Retina (tissue), 1 donor: ENCODE measurements around the gene ETV1.
A peak's percentile ranks its signal among the peaks of the same experiment; 100 is the strongest.

ENCODE experiments used
- DNase-seq: peaks from one replicate; pipeline ENCODE4 v3.0.0-alpha.2; 2016

The ETV1 gene

DNA sequence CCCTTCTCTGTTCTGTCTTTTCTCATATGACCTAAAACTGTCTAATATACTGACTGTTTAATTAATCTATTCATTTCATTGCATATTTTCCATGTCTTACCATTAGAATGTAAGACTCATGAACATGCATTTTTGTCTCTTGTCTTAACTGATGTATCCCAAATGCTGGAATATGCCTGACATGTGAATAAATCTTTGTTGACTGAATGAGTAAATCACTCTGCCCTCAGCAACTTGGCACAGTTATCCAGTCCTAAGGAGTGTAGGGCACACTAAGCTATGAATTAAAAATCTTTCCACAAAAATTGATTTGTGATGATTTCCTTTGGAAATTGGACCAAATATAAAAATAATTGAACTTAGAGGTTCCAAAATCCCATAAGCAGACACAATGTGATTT is 111.3 kb downstream of the ETV1 start:
- DNase-seq = no peak

DNA sequence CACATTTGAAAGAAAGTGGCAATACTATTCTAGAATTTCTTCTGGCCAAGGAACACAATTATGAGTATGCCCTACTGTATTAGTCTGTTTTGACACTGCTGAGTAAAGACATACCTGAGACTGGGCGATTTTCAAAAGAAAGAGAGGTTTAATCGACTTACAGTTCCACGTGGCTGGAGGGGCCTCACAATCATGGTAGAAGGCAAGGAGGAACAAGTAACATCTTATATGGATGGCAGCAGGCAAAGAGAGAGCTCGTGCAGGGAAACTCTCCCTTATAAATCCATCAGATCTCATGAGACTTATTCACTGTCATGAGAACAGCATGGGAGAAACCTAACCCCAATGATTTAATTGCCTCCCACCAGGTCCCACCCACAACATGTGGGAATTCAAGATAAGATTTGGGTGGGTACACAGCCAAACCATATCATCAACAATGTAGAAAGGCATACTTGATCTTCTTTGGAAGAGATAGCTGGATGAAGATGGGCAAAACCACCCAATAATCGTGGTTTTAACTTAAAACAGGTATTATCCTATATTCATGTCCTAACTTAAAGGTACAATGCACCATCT is 113.9 kb downstream of the ETV1 start:
- no peak for DNase-seq

DNA sequence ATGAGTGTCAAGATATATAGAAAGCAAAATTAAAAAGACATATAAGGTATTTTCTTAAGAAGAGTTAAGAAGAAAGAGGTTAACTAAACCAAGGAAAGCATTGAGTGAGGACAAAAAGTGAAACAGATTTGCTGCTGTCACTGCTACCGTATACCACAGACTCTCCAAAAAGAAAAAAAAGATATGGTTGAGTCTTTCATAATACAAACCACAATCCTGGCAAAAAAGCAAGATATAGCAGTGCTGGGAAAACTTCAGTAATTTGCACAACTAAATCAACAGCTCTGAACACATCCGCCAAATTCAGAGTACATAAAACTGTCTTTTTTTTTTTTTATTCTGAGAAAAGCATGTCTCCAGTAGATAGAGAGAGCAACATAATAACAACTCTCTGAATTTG is 114.7 kb downstream of the ETV1 start:
- no peak for DNase-seq

DNA sequence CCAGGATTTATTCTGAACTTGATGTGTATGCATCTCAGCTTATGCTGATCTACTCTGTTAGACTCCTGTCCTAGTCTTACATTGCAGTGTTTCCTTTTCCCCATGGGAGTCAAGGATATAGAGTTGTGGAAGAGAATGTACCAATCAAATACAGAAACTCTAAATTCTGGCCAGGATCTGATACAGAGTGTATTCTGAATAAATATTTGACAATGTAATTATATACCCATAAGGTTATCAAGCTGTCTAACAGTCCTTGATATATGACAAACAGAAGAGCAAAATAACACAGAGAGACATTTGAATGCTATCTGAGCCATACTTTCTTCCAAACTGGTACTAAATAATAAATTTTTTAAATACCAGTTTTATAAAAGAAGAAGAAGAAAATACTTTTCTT is 116.8 kb downstream of the ETV1 start:
- DNase-seq = no peak

DNA sequence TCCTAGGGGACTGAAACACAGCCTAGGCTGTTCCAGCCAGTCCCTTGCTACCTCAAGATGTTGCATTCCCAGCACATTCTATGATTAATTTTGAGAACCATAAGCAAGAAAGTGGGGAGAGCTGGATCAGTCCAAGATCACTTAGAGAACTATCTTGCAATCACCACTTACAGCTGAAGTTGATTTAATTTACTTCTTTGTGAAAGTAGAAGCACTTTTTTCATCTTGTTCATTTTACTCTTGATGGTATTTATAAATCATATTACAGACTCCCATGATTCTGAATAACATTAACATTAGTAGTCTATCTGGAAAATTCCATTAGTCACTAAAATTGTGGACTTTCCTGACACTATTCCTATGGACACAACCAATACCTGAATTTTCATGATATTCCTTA is 118.5 kb downstream of the ETV1 start:
- DNase-seq = no peak

DNA sequence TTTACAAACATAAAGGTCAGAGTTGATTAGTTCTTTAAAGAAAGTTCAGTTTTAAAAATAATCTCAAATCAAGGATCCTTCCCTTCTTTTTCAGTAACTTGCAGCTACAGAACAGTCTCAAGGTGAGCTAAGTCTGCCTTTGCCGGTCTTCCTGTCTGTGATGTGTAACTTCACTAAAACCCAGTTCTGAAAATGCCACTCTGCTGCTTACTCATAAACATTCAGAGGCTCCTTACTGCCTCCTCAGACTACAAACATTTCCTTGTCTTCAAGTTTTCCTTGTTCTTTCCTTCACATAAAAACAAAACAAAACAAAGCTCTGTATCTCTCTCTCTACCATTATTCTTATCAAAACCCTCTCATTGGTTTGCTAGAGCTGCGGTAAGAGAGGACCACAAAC is 128.7 kb downstream of the ETV1 start:
- no peak for DNase-seq

DNA sequence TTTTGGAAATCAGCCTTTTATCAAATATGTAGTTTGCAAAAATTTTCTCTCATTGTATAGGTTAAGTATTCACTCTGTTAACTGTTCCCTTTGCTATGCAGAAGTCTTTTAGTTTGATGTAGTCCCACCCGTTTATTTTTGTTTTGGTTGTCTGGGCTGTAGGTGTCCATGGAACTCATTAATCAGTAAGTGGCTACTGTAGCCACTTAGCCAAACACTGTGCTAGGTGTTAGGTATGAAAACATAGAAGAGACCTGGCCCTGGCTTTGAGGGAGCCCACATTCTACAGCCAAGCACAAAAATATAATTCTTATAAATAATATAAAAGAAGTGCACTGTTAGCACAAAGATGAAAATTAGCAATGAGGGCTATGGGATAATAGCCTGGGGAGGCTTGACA is 133.5 kb downstream of the ETV1 start:
- no peak for DNase-seq

DNA sequence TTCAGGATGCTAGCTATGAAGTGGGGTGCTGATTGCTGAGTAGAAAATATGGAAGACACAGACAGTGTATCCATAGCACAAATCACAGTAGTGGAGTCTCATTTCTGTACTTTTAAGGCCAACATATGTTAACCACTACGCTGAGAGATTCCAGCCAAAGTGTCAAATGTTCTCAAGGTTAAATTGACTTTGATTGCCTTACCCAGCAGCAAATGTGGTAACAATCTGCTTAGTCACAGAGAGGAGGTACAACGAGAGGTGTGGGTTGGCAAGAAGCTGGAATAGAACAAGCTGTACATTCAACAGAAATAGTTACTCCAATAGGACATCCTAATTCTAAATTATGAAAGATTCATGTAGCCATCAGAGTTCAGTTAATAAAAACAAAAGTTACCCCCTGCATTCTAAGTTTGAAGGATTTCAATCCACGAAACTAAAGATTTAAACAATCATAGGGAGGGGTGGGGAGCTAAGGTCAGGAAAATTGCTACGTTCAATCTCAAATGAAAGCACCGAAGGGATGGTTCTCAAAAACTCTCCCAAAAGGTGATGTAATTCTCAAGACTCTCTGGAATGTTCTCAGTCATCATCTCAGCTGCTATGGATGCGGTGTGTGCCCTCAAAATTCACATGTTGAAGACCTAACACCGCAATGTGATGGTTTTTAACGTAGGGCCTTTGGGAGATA is 137.0 kb downstream of the ETV1 start:
- DNase-seq = no peak

DNA sequence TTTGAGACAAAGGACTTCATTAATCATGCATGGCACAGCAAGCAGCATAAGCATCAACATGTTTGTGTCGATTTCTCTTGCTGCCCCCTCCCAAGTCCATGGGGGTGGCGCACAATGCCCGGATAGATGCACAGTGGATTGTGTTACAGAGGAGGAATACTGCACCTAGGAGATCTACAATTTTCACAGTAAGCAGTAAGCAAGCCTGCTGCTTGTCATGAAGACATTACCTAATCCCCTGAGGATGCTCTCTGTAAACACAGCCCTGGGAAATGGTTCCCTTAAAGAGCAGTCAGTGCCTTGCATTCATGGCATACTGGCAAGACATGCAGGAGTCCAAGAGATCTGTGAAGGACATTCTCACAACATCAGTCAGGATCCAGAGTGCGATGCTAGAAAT is 137.7 kb downstream of the ETV1 start:
- peak; percentile 61 for DNase-seq

DNA sequence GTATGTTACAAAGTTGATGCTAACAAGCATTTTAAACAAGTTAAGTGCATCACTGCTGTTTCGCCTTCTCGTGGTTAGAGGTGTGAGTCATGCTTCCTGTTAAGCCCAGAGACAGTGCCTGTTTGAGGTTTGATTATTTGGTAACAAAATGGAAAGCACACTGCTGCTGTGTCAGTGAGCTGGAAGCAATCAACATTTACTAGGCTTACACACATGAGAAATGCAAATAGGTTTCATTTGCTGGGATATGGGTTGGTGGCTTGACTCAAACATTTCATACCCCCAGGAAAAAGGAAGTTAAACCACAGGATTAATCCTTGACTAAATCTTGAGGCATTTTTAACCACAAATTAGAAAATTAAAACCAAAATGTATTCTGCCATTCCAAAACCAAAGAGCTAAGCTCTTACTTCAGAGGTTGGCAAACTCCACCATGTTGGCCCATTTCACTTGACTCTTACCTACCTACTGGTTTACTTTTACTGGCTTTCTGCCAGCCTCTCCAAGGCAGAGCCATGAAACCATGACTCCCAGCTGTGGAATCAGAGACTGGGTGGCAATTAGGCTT is 139.2 kb downstream of the ETV1 start:
- no peak for DNase-seq

DNA sequence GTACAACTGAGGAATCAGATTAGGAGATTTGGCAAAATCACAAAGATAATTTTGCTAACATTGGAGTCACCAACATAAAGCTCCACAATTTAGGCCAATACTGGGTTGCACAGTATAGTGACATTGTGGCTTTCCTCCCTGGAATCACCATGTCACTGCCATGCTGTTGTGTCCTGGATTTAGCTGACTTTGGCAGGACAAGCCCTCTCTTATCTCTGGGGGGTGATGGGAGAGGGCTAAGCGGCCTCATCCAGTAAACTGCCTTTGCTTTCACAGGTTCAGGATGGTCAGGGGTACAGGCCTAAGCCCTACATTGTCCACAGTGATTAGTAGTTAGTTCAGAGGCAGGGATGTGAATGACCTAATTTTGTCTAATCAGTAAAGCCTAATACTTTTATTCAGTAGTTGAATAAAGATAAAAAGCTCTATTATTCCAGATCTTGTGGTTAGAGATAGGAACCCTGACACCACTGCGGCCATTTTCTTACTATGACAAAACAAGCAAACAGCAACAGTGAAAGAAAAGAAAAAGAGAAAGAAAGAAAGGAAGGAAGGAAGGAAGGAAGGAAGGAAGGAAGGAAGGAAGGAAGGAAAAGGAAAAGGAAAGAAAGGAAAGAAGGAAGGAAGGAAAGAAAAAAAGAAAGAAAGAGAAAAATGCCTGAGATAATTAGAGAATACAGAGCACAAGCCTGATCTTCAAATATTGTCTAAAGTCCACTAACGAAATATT is 140.1 kb downstream of the ETV1 start:
- DNase-seq = no peak

DNA sequence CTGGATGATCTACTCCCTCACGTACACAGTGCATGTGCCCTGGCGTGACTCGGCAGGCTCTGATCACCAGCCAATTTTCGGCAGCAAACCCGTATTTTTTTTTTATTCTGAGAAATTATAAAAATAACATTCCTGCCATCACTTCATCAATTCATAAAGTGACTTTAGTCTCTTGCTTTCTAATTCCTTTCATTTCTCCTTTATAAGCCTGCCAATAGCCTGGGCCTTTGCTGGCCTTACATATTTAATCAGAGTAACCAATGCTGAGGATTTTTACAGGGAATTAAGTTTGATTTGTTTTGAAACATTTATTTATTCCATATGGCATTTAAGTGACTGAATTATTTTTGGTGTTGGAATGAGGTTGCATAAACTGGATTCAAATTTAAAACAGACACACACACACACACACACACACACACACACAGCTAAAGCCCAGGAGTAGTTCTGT is 140.8 kb downstream of the ETV1 start:
- no peak for DNase-seq

DNA sequence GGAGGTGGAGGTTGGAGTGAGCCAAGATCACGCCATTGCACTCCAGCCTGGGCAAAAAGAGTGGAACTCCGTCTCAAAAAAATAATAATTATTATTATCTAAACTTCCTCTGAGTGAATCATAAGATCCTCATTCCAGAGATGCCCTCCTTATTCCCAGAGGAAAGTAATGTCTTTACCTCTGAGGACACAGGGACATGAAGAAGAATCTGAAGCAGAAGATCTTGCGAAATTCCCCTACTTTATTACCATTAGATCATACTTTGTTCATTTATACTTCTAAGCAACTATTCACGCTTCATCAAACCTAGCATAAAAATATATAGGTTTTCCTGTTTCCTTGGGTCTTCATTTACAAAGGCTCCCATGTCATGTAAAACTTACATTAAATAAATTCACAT is 143.1 kb downstream of the ETV1 start:
- no peak for DNase-seq

DNA sequence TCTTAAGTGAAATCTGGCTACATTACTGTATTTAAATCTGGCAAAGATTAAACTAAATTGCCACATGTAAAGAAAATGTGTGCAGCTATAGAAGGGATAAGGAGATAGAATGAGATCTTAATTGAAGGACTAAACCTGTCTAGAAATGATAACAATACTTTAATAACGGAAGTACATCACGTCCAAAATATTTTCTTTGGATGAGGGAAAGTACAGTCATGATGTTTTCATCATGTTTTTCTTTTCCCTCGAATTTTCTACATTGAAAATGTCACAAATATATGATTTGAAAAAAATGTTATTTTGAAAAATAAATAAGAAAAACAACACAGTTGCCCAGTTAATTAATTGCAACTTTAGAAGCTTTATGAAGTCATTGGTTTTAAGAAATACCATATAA is 143.9 kb downstream of the ETV1 start:
- no peak for DNase-seq

DNA sequence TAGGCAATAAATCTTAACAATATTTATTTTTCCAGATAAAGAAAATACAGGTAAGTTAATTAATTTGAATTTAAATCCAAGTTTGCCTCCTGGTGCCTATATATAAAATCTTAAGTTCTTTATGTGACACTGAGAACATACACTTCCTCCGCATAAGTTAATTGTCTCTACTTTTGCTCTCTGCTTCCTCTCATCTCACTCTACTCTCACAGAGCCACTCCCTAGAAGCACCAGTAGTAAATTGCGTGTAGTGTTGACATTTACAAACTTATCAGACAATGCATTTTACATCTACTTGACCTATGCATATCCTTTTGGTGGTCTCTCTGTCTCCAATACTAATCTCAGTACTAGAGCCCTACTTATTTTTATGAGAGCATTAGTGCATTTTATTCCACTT is 144.5 kb downstream of the ETV1 start:
- no peak for DNase-seq

DNA sequence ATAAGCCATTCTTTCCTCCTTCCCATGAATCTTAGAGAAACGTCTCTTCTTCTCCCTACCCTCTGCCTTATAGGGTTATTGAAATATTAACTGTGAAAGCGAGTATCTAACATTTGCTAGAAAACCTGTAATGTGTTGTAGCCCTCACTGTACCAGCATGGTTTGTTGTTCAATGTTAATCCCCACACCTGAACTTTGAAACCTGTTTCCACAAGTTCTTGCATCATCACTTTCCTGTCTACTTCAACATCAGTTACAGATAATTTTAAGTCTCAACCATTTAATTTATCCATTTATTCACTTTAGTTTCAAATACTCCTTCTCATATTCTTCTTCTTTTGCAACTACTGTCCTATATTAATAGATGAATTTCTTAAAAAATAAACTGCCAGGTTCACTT is 148.2 kb downstream of the ETV1 start:
- no peak for DNase-seq
